Parathyroid adenoma (tissue), 2 donors: ENCODE measurements around the gene MMP24OS.

Source experiments
- H2AFZ ChIP-seq: fragments of 300-600 bp; sonication (generic); one replicate; pipeline ENCODE4 v1.7.0; 2017; ENCODE audit warnings: antibody characterized with exemption, mild to moderate bottlenecking
- H3K27ac ChIP-seq: fragments of 300-600 bp; sonication (generic); one replicate; pipeline ENCODE4 v1.7.0; 2017
- H3K27me3 ChIP-seq: fragments of 300-600 bp; sonication (generic); one replicate; pipeline ENCODE4 v1.7.0; 2017; ENCODE audit warnings: low read length; ENCODE audit not compliant: control insufficient read depth, insufficient read depth
- H3K36me3 ChIP-seq: fragments of 300-600 bp; sonication (generic); one replicate; pipeline ENCODE4 v1.7.0; 2017; ENCODE audit warnings: low read length; ENCODE audit not compliant: control insufficient read depth, insufficient read depth
- H3K4me1 ChIP-seq: fragments of 300-600 bp; sonication (generic); one replicate; pipeline ENCODE4 v1.7.0; 2017; ENCODE audit warnings: control low read depth
- H3K4me2 ChIP-seq: fragments of 300-600 bp; sonication (generic); one replicate; pipeline ENCODE4 v1.7.0; 2017; ENCODE audit warnings: low read length
- H3K4me3 ChIP-seq: fragments of 300-600 bp; sonication (generic); one replicate; pipeline ENCODE4 v1.7.0; 2017; ENCODE audit warnings: low read depth, low read length
- H3K79me2 ChIP-seq: fragments of 300-600 bp; sonication (generic); one replicate; pipeline ENCODE4 v1.7.0; 2017; ENCODE audit warnings: control low read depth
- H3K9ac ChIP-seq: fragments of 300-600 bp; sonication (generic); one replicate; pipeline ENCODE4 v1.7.0; 2017; ENCODE audit warnings: mild to moderate bottlenecking
- H3K9me3 ChIP-seq: fragments of 300-600 bp; sonication (generic); one replicate; pipeline ENCODE4 v1.7.0; 2017; ENCODE audit warnings: low read length; ENCODE audit not compliant: control insufficient read depth
- CTCF ChIP-seq: fragments of 300-600 bp; sonication (generic); IDR thresholded peaks from one replicate; pipeline ENCODE4 v1.7.0; 2017; ENCODE audit warnings: antibody characterized with exemption, mild to moderate bottlenecking
- donor health status: primary hyperparathyroidism.

Gene MMP24OS

DNA sequence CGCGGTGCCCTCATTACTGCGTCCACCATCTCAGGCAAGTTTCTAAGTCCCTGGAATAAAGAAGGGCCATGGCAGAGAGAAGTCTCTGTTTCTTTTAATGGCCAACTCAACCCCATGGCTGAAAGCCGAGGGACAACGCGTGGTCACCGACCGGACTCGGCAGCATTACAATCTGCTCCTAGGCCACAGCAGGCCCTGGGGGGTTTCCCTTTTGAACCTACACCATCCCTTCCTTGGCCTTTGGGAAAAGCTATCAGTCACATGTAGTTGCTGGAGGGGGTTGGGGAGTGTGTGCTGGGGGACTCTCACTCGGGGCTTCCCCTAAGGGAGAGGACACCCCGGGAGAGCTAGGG lies 25.4 kb upstream of the MMP24OS start:
- no peak for TF ChIP-seq CTCF
- H3K79me2 ChIP-seq = no peaks in the 10 kb centered on the region
- H3K27ac ChIP-seq = no peak overlapping the region
- no peaks in the 10 kb centered on the region for H3K27me3 ChIP-seq
- H3K4me1 ChIP-seq = no peaks in the 10 kb centered on the region
- H3K9me3 ChIP-seq = no peaks in the 10 kb centered on the region
- no peaks in the 10 kb centered on the region for H3K36me3 ChIP-seq
- no peak overlapping the region for H3K4me2 ChIP-seq
- no peak overlapping the region for H3K9ac ChIP-seq
- H3K4me3 ChIP-seq = no peak overlapping the region
- H2AFZ ChIP-seq = no peak overlapping the region

- no peaks in the 10 kb centered on the region for H3K79me2 ChIP-seq
- H3K4me1 ChIP-seq = no peaks in the 10 kb centered on the region
- no peak overlapping the region for H3K9ac ChIP-seq
- no peaks in the 10 kb centered on the region for H3K36me3 ChIP-seq
- no peak for TF ChIP-seq CTCF
- no peak overlapping the region for H3K4me3 ChIP-seq
- H3K27ac ChIP-seq = no peak overlapping the region
- no peak overlapping the region for H3K4me2 ChIP-seq
- no peak overlapping the region for H2AFZ ChIP-seq
- H3K9me3 ChIP-seq = no peaks in the 10 kb centered on the region
- no peaks in the 10 kb centered on the region for H3K27me3 ChIP-seq
These were observed 24.8 kb upstream of the MMP24OS start for GRCh38 chr20:35302421-35303335.

- no peak for TF ChIP-seq CTCF
- Histone ChIP-seq H3K27me3 (no peaks in the 10 kb centered on the region), H3K4me3 (no peak overlapping the region), H3K36me3 (no peaks in the 10 kb centered on the region), H3K4me1 (no peaks in the 10 kb centered on the region), H3K27ac (no peak overlapping the region), H3K79me2 (no peaks in the 10 kb centered on the region), H2AFZ (no peak overlapping the region), H3K9ac (no peak overlapping the region), H3K4me2 (no peak overlapping the region), H3K9me3 (no peaks in the 10 kb centered on the region)
These were observed 23.5 kb upstream of the MMP24OS start for GRCh38 chr20:35301426-35301825.

GRCh38 chr20:35300469-35301262 lies 22.7 kb upstream of the MMP24OS start:
- TF ChIP-seq CTCF = no peak
- no peaks in the 10 kb centered on the region for H3K4me1 ChIP-seq
- H3K4me3 ChIP-seq = no peak overlapping the region
- no peak overlapping the region for H3K27ac ChIP-seq
- no peaks in the 10 kb centered on the region for H3K9me3 ChIP-seq
- H3K4me2 ChIP-seq = no peak overlapping the region
- no peaks in the 10 kb centered on the region for H3K27me3 ChIP-seq
- no peaks in the 10 kb centered on the region for H3K79me2 ChIP-seq
- H2AFZ ChIP-seq = no peak overlapping the region
- no peaks in the 10 kb centered on the region for H3K36me3 ChIP-seq
- no peak overlapping the region for H3K9ac ChIP-seq
